IMR-90 (cell line): ENCODE measurements around the gene CAPN2. TPM values are rescaled to one million over a fixed set of nuclear protein-coding genes. Genes with fewer than 3 reads are reported as not detected.

ENCODE experiments used
- ATAC-seq: fragments of 200-7000 bp; cut with Tn5 transposase; 2 replicates; pipeline ENCODE4 v1.9.1; 2020; ENCODE audit warnings: low read depth, mild to moderate bottlenecking, moderate library complexity
- BruUV-seq: library from RNA; stranded (reverse); fragments of 400-500 nt; replicated peaks from 2 replicates; lab custom pipeline; 2021; lab: Mats Ljungman, UMichigan
- CTCF ChIA-PET: fragments of 300-600 bp; formaldehyde crosslinking; extraction: SDS; loops from one replicate; lab custom pipeline; 2021; ENCODE audit warnings: antibody characterized with exemption; lab: Yijun Ruan, JAX
- POLR2A ChIA-PET: fragments of 300-600 bp; sonication (Branson Sonifier 250); formaldehyde crosslinking; loops from one replicate; lab custom pipeline; 2022; ENCODE audit warnings: antibody characterized with exemption; ENCODE audit not compliant: unreplicated experiment; lab: Charles Lee
- DNase-seq: peaks from one replicate; pipeline ENCODE4 v3.0.0; 2013
- H2AFZ ChIP-seq: replicated peaks from 2 replicates; pipeline ENCODE3; 2013; ENCODE audit warnings: low read length, mild to moderate bottlenecking; ENCODE audit not compliant: poor library complexity
- H2AK5ac ChIP-seq: 2 replicates; pipeline ENCODE4 v1.6.1; 2013; ENCODE audit warnings: low read depth, low read length, inconsistent platforms
- H2AK9ac ChIP-seq: replicated peaks from 2 replicates; pipeline ENCODE3; 2013; ENCODE audit warnings: mild to moderate bottlenecking, low read depth, low read length, moderate library complexity; ENCODE audit not compliant: poor library complexity
- H2BK120ac ChIP-seq: 2 replicates; pipeline ENCODE4 v1.6.1; 2013; ENCODE audit warnings: low read depth, low read length, inconsistent platforms
- H2BK15ac ChIP-seq: 3 replicates; pipeline ENCODE4 v1.6.1; 2013; ENCODE audit warnings: low read depth, low read length, inconsistent platforms
- H2BK20ac ChIP-seq: 2 replicates; pipeline ENCODE4 v1.6.1; 2013; ENCODE audit warnings: low read depth, mild to moderate bottlenecking, inconsistent platforms, low read length, moderate library complexity
- H2BK5ac ChIP-seq: 2 replicates; pipeline ENCODE4 v1.6.1; 2013; ENCODE audit warnings: mild to moderate bottlenecking, low read depth, low read length, inconsistent platforms; ENCODE audit not compliant: poor library complexity, severe bottlenecking
- H3K14ac ChIP-seq: replicated peaks from 2 replicates; pipeline ENCODE4 v1.6.1; 2013; ENCODE audit warnings: low read depth, low read length, inconsistent platforms
- H3K18ac ChIP-seq: 2 replicates; pipeline ENCODE4 v1.6.1; 2013; ENCODE audit warnings: low read depth, low read length, control low read depth
- H3K23ac ChIP-seq: 2 replicates; pipeline ENCODE4 v1.6.1; 2013; ENCODE audit warnings: low read depth, low read length, inconsistent platforms
- H3K27ac ChIP-seq: 2 replicates; pipeline ENCODE4 v1.5.1; 2013; ENCODE audit warnings: mild to moderate bottlenecking, control low read depth, low read length; ENCODE audit not compliant: insufficient read depth
- H3K27me3 ChIP-seq: 2 replicates; pipeline ENCODE4 v1.6.1; 2013; ENCODE audit warnings: low read length; ENCODE audit not compliant: control insufficient read depth, insufficient read depth
- H3K36me3 ChIP-seq: 2 replicates; pipeline ENCODE4 v1.6.1; 2013; ENCODE audit warnings: low read length, mixed read lengths; ENCODE audit not compliant: control insufficient read depth, insufficient read depth
- H3K4ac ChIP-seq: 2 replicates; pipeline ENCODE4 v1.6.1; 2013; ENCODE audit warnings: low read depth, low read length, inconsistent platforms
- H3K4me1 ChIP-seq: 2 replicates; pipeline ENCODE4 v1.6.1; 2013; ENCODE audit warnings: low read length, mixed read lengths; ENCODE audit not compliant: control insufficient read depth, insufficient read depth
- H3K4me2 ChIP-seq: 2 replicates; pipeline ENCODE4 v1.6.1; 2013; ENCODE audit warnings: low read depth, mild to moderate bottlenecking, control low read depth, low read length, moderate library complexity
- H3K4me3 ChIP-seq: 2 replicates; pipeline ENCODE4 v1.5.1; 2013; ENCODE audit warnings: low read depth, mild to moderate bottlenecking, control low read depth, low read length, moderate library complexity; ENCODE audit not compliant: insufficient read depth
- H3K56ac ChIP-seq: 2 replicates; pipeline ENCODE4 v1.6.1; 2013; ENCODE audit warnings: low read length, inconsistent platforms; ENCODE audit not compliant: insufficient read depth; ENCODE audit errors: extremely low read depth
- H3K79me1 ChIP-seq, 2 experiments: 2 replicates each; pipeline ENCODE4 v1.6.1; 2013; ENCODE audit warnings: low read length in 2 of 2, inconsistent platforms in 1 of 2, low read depth in 1 of 2
- H3K9ac ChIP-seq: 2 replicates; pipeline ENCODE4 v1.6.1; 2013; ENCODE audit warnings: low read depth, low read length, control low read depth
- H3K9me1 ChIP-seq: 2 replicates; pipeline ENCODE4 v1.6.1; 2013; ENCODE audit warnings: low read length, inconsistent platforms; ENCODE audit not compliant: insufficient read depth
- H3K9me3 ChIP-seq: 2 replicates; pipeline ENCODE4 v1.6.1; 2013; ENCODE audit warnings: low read length; ENCODE audit not compliant: control insufficient read depth, insufficient read depth
- H4K20me1 ChIP-seq: 2 replicates; pipeline ENCODE4 v1.6.1; 2013; ENCODE audit warnings: low read length, inconsistent platforms; ENCODE audit not compliant: insufficient read depth
- H4K5ac ChIP-seq: 2 replicates; pipeline ENCODE4 v1.6.1; 2013; ENCODE audit warnings: mild to moderate bottlenecking, low read depth, low read length, control low read depth
- H4K8ac ChIP-seq, 2 experiments: 2 replicates each; pipeline ENCODE4 v1.6.1; 2013; ENCODE audit warnings: low read depth in 2 of 2, low read length in 2 of 2, control low read depth in 1 of 2, inconsistent platforms in 1 of 2
- H4K91ac ChIP-seq: 2 replicates; pipeline ENCODE4 v1.6.1; 2013; ENCODE audit warnings: low read depth, low read length, inconsistent platforms; ENCODE audit not compliant: insufficient read depth
- BHLHE40 ChIP-seq: fragments of 150-350 bp; IDR thresholded peaks from 2 replicates; pipeline ENCODE4 v1.6.1; 2016; ENCODE audit warnings: mild to moderate bottlenecking, low read depth, low read length
- CEBPB ChIP-seq: IDR thresholded peaks from 2 replicates; pipeline ENCODE4 v1.6.1; 2012; ENCODE audit warnings: low read depth, low read length, improper control_type of control experiment
- CHD1 ChIP-seq: IDR thresholded peaks from 2 replicates; pipeline ENCODE4 v1.6.1; 2012; ENCODE audit warnings: low read depth, low read length, improper control_type of control experiment
- FOS ChIP-seq: fragments of 150-350 bp; IDR thresholded peaks from 2 replicates; pipeline ENCODE4 v1.6.1; 2016; ENCODE audit warnings: low read depth, low read length
- MAFK ChIP-seq: IDR thresholded peaks from 2 replicates; pipeline ENCODE4 v1.6.1; 2012; ENCODE audit warnings: low read depth, low read length, improper control_type of control experiment
- MAZ ChIP-seq: IDR thresholded peaks from 2 replicates; pipeline ENCODE4 v1.6.1; 2012; ENCODE audit warnings: low read depth, mild to moderate bottlenecking, low read length, improper control_type of control experiment, moderate library complexity, borderline replicate concordance
- MXI1 ChIP-seq: IDR thresholded peaks from 2 replicates; pipeline ENCODE4 v1.6.1; 2012; ENCODE audit warnings: low read depth, mild to moderate bottlenecking, low read length, moderate library complexity, borderline replicate concordance
- NFE2L2 ChIP-seq: fragments of 150-350 bp; IDR thresholded peaks from 2 replicates; pipeline ENCODE4 v1.6.1; 2016; ENCODE audit warnings: low read depth, mild to moderate bottlenecking, low read length
- POLR2A ChIP-seq: IDR thresholded peaks from 2 replicates; pipeline ENCODE4 v1.6.1; 2012; ENCODE audit warnings: mild to moderate bottlenecking, low read depth, low read length
- RAD21 ChIP-seq: IDR thresholded peaks from 2 replicates; pipeline ENCODE4 v1.6.1; 2012; ENCODE audit warnings: low read length, improper control_type of control experiment
- RCOR1 ChIP-seq: IDR thresholded peaks from 2 replicates; pipeline ENCODE4 v1.6.1; 2012; ENCODE audit warnings: mild to moderate bottlenecking, low read length, improper control_type of control experiment; ENCODE audit not compliant: insufficient replicate concordance
- RFX5 ChIP-seq: IDR thresholded peaks from 2 replicates; pipeline ENCODE4 v1.8.0; 2012; ENCODE audit warnings: low read depth, mild to moderate bottlenecking, low read length, moderate library complexity
- SMC3 ChIP-seq: fragments of 150-350 bp; IDR thresholded peaks from 2 replicates; pipeline ENCODE4 v1.6.1; 2016; ENCODE audit warnings: low read depth, mild to moderate bottlenecking, antibody characterized with exemption, low read length, moderate library complexity
- WGBS, 2 experiments: methylation state at CpG; one replicate each; pipeline versions ENCODE4 v1.1.5 to v1.1.7; 2013; ENCODE audit warnings: missing lambda C conversion rate in 2 of 2; ENCODE audit not compliant: insufficient read length in 1 of 2; ENCODE audit errors: extremely low coverage in 2 of 2; 5-methylcytosine and 5-hydroxymethylcytosine counted together
- dilution Hi-C: fragments of 300-500 bp; cut with HindIII; formaldehyde crosslinking; loops from one replicate; pipeline ENCODE4 v1.14.3; 2018; ENCODE audit warnings: low sequenced_read_pairs; ENCODE audit not compliant: unreplicated experiment
- in situ Hi-C: fragments of 300-500 bp; cut with MboI; formaldehyde crosslinking; loops from 3 replicates; pipeline ENCODE4 v1.14.3; 2019; ENCODE audit warnings: low sequenced_read_pairs, inconsistent platforms, mixed read lengths
- intact Hi-C: fragments of 100-400 bp; cut with micrococcal nuclease; formaldehyde crosslinking; loops from 2 replicates; pipeline ENCODE4 v1.10.0; 2022
- polyA plus RNA-seq, 3 experiments: library from polyadenylated mRNA; depleted of rRNA; stranded (reverse); fragments of >200 nt; gene quantifications; 2 replicates each; pipeline ENCODE4 v1.2.3, GENCODE V29; 2012; ENCODE audit warnings: low replicate concordance in 1 of 3
- total RNA-seq: library from RNA; depleted of rRNA; stranded (reverse); fragments of >200 nt; gene quantifications from 2 replicates; pipeline ENCODE4 v1.2.3, GENCODE V29; 2012
- TF ChIP-seq, protein P1 (sequence below): conservative IDR thresholded peaks from 2 replicates; pipeline ENCODE4 v1.5.1; 2012; ENCODE audit warnings: mild to moderate bottlenecking, low read depth, low read length, improper control_type of control experiment
- TF ChIP-seq, protein P2 (sequence below): fragments of 150-350 bp; IDR thresholded peaks from 2 replicates; pipeline ENCODE4 v1.6.1; 2017; ENCODE audit warnings: mild to moderate bottlenecking, antibody characterized with exemption, low read length, low read depth

The CAPN2 gene
- total and polyA plus RNA-seq, 2 of the 4 experiments (the other 2 are of a cell fraction): 339 to 430 TPM

DNA sequence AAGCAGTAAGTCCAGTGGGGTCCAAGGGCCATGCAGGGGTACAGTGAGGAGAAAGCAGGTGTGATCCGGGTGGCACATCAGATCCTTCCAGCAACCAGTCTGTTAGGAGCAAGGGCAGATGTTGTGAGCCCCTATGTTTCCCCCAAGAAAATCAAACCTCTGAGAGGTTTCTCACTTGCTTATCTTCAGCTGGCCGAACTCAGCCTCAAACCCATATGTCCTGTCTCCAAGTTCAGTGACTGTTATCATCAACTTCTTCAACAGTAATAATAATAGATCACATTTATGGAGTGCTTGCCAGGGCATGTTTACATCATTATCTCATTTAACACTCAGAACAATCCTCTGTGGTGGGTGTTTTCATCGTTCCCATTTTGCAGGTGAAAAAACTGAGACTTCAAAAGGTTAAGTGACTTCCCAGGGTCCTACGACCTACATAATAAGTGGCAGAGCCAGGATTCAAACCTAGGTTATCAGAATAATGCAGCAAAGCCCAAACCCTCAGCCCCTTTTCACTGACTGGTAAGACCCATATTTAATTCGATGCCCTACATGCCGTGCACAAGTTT, 3.3 kb downstream of the CAPN2 start:
- peaks cover 43% of the 10 kb centered on the region for H4K20me1 ChIP-seq
- peak overlapping the region; percentile 77 for H2AK9ac ChIP-seq
- peaks cover 37% of the 10 kb centered on the region for H3K4me1 ChIP-seq
- no TSS peak for BruUV-seq
- peak overlapping the region; percentile 72 for H3K14ac ChIP-seq
- in situ Hi-C loops (no loop called here), dilution Hi-C loops (no loop called here), intact Hi-C loops (no loop called here)
- peak overlapping the region; percentile 64 for H3K4me2 ChIP-seq
- peak overlapping the region; percentile 9; the same call in 1 of the 2 replicates for H3K4me3 ChIP-seq
- peak overlapping the region; percentile 69 for H2BK120ac ChIP-seq
- H3K9me1 ChIP-seq: peaks cover 12% of the 10 kb centered on the region
- H3K27me3 ChIP-seq: no peaks in the 10 kb centered on the region
- DNase-seq (no peak), ATAC-seq (no peak)
- POLR2A ChIA-PET: interaction anchor here (1.4 kb wide), 2 partner anchors 9 to 14 kb away, joined by 3 to 9 read pairs; no protein-coding TSS in a partner anchor
- peak overlapping the region; percentile 84 for H3K4ac ChIP-seq
- peak overlapping the region; percentile 96; the same call in 1 of the 2 replicates for H2AK5ac ChIP-seq
- H2BK15ac ChIP-seq: peak overlapping the region; percentile 65; the same call in 1 of the 3 replicates
- peaks cover 28% of the 10 kb centered on the region for H3K36me3 ChIP-seq
- no peaks in the 10 kb centered on the region for H3K9me3 ChIP-seq
- peak overlapping the region; percentile 41 to 72; a peak in 3 of 4 replicates for H4K8ac ChIP-seq
- peak overlapping the region; percentile 72 for H3K56ac ChIP-seq
- peak overlapping the region; percentile 33; the same call in 1 of the 2 replicates for H3K18ac ChIP-seq
- H3K79me1 ChIP-seq: peaks cover 17 to 67% of the 10 kb centered on the region in 2 experiments
- peak overlapping the region; percentile 55 for H3K9ac ChIP-seq
- peak overlapping the region; percentile 83 for H3K23ac ChIP-seq
- H2AFZ ChIP-seq: no peak overlapping the region
- peak overlapping the region; percentile 73 for H4K91ac ChIP-seq
- H2BK20ac ChIP-seq: peak overlapping the region; percentile 55; the same call in 1 of the 2 replicates
- H3K27ac ChIP-seq: peak overlapping the region; percentile 86
- WGBS, 2 experiments: 67% methylated on average over 1 of the region's 6 CpGs; no CpG with 5 or more reads in 1 of the 2 experiments
- H4K5ac ChIP-seq: peak overlapping the region; percentile 36; the same call in 1 of the 2 replicates
- CTCF ChIA-PET: interaction anchor here (1.0 to 2.0 kb wide), 2 partner anchors 12 to 33 kb away, joined by 3 to 8 read pairs; no protein-coding TSS in a partner anchor
- H2BK5ac ChIP-seq: peak overlapping the region; percentile 80
- TF ChIP-seq, protein P1, sequence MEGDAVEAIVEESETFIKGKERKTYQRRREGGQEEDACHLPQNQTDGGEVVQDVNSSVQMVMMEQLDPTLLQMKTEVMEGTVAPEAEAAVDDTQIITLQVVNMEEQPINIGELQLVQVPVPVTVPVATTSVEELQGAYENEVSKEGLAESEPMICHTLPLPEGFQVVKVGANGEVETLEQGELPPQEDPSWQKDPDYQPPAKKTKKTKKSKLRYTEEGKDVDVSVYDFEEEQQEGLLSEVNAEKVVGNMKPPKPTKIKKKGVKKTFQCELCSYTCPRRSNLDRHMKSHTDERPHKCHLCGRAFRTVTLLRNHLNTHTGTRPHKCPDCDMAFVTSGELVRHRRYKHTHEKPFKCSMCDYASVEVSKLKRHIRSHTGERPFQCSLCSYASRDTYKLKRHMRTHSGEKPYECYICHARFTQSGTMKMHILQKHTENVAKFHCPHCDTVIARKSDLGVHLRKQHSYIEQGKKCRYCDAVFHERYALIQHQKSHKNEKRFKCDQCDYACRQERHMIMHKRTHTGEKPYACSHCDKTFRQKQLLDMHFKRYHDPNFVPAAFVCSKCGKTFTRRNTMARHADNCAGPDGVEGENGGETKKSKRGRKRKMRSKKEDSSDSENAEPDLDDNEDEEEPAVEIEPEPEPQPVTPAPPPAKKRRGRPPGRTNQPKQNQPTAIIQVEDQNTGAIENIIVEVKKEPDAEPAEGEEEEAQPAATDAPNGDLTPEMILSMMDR: no peak
- no peak for TF ChIP-seq RCOR1
- no peak for TF ChIP-seq NFE2L2
- TF ChIP-seq FOS: no peak
- TF ChIP-seq MAZ: no peak
- no peak for TF ChIP-seq CEBPB
- no peak for TF ChIP-seq BHLHE40
- TF ChIP-seq, protein P2, sequence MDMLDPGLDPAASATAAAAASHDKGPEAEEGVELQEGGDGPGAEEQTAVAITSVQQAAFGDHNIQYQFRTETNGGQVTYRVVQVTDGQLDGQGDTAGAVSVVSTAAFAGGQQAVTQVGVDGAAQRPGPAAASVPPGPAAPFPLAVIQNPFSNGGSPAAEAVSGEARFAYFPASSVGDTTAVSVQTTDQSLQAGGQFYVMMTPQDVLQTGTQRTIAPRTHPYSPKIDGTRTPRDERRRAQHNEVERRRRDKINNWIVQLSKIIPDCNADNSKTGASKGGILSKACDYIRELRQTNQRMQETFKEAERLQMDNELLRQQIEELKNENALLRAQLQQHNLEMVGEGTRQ: no peak
- TF ChIP-seq SMC3: no peak
- no peak for TF ChIP-seq RAD21
- no peak for TF ChIP-seq RFX5
- TF ChIP-seq MAFK: no peak
- TF ChIP-seq CHD1: no peak
- no peak for TF ChIP-seq POLR2A
- no peak for TF ChIP-seq MXI1
